SHP77 (cell line): Measurements from ENCODE around the gene CYP39A1.

ENCODE experiments used
- DNase-seq, 2 experiments: peaks; one replicate each; lab custom pipeline; 2025; lab: John Stamatoyannopoulos, UW

CYP39A1 gene

GRCh38 chr6:46590765-46591164 lies 61.9 kb downstream of the CYP39A1 start:
- no peak for DNase-seq

GRCh38 chr6:46586906-46587305 lies 65.7 kb downstream of the CYP39A1 start:
- no peak for DNase-seq

- DNase-seq: no peak
These were observed 68.0 kb downstream of the CYP39A1 start for GRCh38 chr6:46584586-46584985.

- DNase-seq: no peak
These were observed 68.9 kb downstream of the CYP39A1 start for GRCh38 chr6:46583721-46584120.

GRCh38 chr6:46583081-46583480 lies 69.5 kb downstream of the CYP39A1 start:
- DNase-seq: no peak

GRCh38 chr6:46581459-46582177 lies 71.0 kb downstream of the CYP39A1 start:
- no peak for DNase-seq

GRCh38 chr6:46575530-46575929 lies 77.1 kb downstream of the CYP39A1 start:
- DNase-seq: no peak

GRCh38 chr6:46573140-46573539 lies 79.5 kb downstream of the CYP39A1 start:
- DNase-seq: no peak

GRCh38 chr6:46565531-46565930 lies 87.1 kb downstream of the CYP39A1 start:
- no peak for DNase-seq

- no peak for DNase-seq
These were observed 88.7 kb downstream of the CYP39A1 start for GRCh38 chr6:46563924-46564323.

- DNase-seq: no peak
These were observed 96.6 kb downstream of the CYP39A1 start for GRCh38 chr6:46556053-46556452.

- DNase-seq: no peak
These were observed 97.5 kb downstream of the CYP39A1 start for GRCh38 chr6:46555129-46555528.

GRCh38 chr6:46549155-46549554 lies 103.5 kb downstream of the CYP39A1 start:
- no peak for DNase-seq

GRCh38 chr6:46541556-46541955 lies 111.1 kb downstream of the CYP39A1 start:
- no peak for DNase-seq

GRCh38 chr6:46539866-46540265 lies 112.8 kb downstream of the CYP39A1 start:
- DNase-seq: no peak

- DNase-seq: no peak
These were observed 113.7 kb downstream of the CYP39A1 start for GRCh38 chr6:46538800-46539480.

GRCh38 chr6:46530896-46531295 lies 121.7 kb downstream of the CYP39A1 start:
- no peak for DNase-seq

GRCh38 chr6:46528961-46529750 lies 123.5 kb downstream of the CYP39A1 start:
- no peak for DNase-seq

GRCh38 chr6:46526607-46527006 lies 126.0 kb downstream of the CYP39A1 start:
- no peak for DNase-seq

GRCh38 chr6:46525583-46525982 lies 127.0 kb downstream of the CYP39A1 start:
- no peak for DNase-seq

GRCh38 chr6:46521464-46521971 lies 131.1 kb downstream of the CYP39A1 start:
- no peak for DNase-seq

GRCh38 chr6:46517202-46517601 lies 135.4 kb downstream of the CYP39A1 start:
- no peak for DNase-seq

- DNase-seq: no peak
These were observed 139.1 kb downstream of the CYP39A1 start for GRCh38 chr6:46513533-46513932.
